HG02973 (cell line): ENCODE data around the gene ARMC3.
A peak's percentile ranks its signal among the peaks of the same experiment; 100 is the strongest.
"Not testable (repeated sequence)": the region's sequence is repeated elsewhere in the genome, so short reads cannot be mapped to it uniquely, and the experiment has no call there.

ENCODE experiments used
- ATAC-seq: cut with Tn5 transposase; IDR thresholded peaks from one replicate; pipeline ENCODE4 v1.9.1; 2021; ENCODE audit warnings: moderate library complexity; ENCODE audit not compliant: unreplicated experiment

The ARMC3 gene, protein sequence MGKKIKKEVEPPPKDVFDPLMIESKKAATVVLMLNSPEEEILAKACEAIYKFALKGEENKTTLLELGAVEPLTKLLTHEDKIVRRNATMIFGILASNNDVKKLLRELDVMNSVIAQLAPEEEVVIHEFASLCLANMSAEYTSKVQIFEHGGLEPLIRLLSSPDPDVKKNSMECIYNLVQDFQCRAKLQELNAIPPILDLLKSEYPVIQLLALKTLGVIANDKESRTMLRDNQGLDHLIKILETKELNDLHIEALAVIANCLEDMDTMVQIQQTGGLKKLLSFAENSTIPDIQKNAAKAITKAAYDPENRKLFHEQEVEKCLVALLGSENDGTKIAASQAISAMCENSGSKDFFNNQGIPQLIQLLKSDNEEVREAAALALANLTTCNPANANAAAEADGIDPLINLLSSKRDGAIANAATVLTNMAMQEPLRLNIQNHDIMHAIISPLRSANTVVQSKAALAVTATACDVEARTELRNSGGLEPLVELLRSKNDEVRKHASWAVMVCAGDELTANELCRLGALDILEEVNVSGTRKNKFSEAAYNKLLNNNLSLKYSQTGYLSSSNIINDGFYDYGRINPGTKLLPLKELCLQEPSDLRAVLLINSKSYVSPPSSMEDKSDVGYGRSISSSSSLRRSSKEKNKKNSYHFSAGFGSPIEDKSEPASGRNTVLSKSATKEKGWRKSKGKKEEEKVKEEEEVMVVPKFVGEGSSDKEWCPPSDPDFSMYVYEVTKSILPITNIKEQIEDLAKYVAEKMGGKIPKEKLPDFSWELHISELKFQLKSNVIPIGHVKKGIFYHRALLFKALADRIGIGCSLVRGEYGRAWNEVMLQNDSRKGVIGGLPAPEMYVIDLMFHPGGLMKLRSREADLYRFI

DNA sequence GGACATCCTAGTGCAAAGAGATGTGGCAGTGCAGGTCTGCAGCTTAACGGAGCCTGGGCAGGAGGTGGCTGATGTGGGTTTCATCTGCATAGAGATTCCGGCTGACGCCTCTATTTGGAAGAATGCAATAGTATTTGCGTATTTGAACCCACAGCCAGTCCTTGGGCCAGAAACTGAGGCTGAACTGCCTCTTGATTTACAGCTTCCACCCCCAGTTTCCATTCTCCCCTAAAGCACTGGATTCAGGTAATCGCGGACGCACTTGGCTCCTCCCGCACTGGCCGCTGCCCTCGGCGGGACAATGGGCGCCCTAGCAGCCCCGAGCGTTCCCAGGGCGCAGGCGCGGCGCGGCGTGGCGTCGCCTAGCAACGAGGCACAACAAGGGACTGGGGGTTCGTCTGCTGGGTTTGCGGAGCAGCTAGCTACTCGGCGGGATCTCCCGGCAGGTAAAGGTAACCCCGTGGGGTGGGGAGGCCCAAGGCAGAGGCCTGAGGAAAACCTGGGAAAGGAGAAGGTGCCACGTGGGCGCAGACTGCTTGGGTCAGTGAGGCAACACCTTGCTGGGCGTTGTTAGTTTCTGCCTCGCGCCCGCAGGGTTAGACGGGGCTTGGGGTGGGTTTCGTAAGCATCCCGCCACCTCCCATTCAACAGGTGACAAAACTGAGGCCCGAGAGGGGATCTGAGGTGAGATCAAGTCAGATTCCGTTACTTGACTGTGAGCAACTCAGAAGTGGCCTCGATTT is at the start of gene ARMC3:
ARMC3 (plus strand) TSS at position 393 of the 743 bp plus-strand sequence. CDS start 3,944 bp downstream, outside the sequence.
- peak; percentile 91 for ATAC-seq

DNA sequence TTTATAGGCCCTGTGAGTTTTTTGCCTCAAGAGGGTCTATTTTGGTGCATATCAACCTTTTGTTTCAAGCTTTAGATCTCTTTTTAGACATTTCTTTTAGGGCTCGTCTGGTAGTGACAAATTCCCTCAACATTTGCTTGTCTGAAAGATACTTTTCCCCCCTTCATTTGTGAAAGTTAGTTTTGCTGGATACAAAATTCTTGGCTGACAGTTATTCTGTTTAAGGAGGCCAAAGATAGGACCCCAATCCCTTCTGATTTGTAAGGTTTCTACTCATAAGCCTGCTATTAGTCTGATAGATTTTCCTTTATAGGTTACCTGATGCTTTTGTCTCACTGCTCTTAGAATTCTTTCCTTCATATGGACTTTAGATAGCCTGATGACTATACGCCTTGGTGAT is 36.1 kb upstream of the ARMC3 start:
- no peak for ATAC-seq

DNA sequence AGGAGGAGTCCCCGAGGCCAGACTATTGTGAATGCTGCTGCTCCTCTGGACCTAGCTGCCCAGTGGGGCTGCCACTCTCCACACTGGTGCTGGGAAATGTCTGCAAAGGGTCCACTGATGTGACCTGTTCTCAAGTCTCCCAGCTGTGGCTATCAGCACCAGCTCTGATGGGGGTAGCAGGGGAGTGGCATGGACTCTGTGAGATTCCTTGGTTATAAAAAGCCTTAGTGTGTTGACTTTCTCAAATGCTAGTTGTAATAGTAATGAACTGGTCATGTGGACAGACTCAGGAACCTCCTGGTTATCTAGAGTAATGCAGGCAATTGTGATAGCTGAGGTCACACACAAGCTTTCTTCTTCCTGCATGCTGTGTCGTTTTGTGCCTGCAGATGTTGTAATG is 34.1 kb upstream of the ARMC3 start:
- no peak for ATAC-seq

DNA sequence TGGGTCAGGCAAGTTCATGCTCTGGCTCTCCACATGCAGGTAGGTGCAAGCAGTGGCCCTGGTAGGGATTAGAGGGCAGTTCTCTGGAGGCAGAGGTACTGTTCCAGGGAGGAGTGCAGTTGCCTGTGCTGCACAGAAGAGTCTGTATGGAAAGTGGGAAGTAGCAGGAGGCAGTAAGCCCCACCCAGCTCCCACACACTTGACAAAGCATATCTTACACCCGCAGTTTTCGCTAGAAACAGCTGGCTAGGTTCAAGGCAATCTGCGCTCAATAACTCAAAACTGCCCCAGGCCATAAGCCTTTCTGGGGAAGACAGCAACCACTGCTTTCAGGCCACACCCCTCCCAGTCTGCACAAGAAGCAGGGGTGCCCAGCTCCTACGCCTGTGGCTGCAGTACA is 33.1 kb upstream of the ARMC3 start:
- ATAC-seq, result no peak

DNA sequence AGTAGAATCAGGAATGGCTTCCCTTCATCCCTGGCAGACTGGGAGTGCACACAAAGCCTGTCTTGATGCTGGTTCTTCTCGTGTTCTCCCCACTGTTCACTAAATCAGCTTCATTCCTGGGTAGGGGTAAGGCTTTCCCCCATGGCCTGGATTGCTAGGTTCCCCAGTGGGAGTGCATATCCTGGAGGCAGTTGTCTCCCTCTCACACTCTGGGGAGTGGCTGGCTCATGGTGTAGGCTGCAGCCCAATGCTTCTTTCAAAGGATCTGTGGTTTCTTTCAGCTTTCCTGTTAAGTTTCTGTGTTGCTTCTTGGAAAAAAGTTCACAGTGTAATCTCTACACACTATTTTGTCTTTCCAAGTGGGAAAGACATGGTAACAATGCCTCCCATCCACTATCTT is 32.6 kb upstream of the ARMC3 start:
- ATAC-seq, result no peak

DNA sequence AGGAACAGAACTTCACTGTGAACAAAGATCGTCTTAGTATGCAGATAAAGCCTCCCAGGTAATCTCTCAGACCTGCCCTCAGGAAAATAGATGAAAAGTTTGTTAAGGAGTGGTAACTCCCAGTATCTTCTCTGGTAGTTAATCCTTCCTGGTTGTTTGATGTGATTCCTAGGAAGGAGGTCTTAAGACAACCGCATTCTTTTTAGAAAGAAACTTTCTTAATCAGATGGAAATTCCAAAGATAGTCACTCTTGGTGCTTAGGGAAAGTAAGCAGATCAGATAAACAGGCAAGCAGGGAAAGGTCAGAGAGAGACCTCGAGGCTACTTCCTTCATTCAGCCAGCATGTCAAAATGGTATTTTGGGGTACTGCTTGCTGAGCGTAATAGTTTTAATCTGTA is 30.5 kb upstream of the ARMC3 start:
- ATAC-seq, result no peak

DNA sequence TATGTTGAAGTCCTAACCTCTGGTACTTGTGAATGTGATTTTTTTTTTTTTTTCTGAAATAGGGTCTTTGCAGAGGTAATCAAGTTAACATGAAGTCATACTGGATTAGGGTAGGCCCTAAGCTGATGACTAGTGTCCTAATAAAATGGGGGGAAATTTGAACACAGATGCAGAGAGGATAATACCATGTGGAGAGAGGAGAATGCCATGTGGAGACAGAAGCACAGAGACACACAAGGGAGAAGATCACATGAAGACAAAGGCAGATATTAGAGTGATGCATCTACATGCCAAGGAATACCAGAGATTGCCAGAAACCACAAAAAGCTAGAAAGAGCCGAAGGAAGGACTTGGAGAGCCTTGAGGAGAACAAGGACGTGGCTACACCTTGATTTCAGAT is 28.5 kb upstream of the ARMC3 start:
- no peak for ATAC-seq

DNA sequence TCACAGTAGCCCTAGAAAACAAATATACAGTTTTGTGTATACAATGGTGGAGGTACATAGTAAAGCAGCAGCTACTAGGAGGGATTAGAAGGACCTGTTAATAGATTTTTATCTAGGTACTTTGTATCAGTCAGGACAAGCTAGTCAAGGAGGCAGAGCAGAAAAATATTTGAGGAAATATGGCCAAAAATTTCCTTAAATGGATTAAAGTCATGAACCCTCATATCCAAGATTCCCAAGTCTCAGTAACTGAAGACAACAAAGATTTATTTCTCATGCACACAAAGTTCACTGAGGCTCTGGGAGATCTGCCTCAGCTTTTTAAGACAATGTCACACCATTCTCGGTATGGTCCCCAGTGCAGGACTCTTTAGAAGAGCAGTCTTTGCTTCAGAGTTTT is 28.1 kb upstream of the ARMC3 start:
- no peak for ATAC-seq

DNA sequence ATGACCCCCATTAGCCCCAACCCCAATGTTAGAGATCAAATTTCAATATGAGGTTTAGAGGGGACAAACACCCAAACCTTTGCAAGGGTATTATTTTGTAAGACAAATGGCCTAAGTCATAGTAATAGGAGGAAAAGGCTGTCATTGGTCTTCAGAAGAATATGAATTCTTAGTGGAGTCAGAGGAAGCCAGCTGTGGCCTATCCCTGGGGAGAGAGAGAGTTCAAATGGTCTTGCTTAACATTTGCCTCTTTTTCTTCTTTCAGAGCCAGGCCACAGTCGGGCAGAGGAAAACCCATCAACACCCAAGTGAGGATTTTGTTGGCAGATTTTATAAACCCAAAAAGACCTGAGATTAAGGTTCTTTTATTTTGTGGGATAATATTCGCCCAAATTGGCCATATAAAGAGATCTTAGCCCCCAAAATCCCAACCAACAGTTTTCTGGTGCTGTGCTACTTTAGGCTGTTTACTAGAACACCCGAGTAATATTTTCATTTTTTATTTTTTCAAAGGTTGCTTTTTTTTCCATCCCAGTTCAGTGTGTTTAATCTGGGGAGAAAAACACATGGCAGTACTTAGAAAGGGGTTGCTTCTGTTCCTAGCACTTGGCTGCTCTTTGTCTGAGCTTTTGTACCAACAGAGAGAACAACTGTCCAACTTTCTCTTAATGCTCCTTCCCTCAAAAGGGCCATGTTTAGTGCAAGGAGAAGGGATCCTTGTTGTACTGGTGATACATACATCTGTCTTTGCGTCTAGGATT is 26.8 kb upstream of the ARMC3 start:
- ATAC-seq, result no peak

DNA sequence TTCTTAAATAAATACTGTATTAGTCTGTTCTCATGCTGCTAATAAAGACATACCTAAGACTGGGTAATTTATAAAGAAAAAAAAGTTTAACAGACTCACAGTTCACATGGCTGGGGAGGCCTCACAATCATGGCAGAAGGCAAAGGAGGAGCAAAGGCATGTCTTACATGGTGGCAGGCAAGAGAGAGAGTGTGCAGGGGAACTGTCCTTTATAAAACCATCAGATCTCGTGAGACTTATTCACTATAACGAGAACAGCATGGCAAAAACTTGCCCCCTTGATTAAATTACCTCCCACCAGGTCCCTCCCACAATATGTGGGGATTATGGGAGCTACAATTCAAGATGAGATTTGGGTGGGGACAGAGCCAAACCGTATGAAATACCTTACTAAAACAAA is 25.7 kb upstream of the ARMC3 start:
- ATAC-seq, result not testable (repeated sequence)

DNA sequence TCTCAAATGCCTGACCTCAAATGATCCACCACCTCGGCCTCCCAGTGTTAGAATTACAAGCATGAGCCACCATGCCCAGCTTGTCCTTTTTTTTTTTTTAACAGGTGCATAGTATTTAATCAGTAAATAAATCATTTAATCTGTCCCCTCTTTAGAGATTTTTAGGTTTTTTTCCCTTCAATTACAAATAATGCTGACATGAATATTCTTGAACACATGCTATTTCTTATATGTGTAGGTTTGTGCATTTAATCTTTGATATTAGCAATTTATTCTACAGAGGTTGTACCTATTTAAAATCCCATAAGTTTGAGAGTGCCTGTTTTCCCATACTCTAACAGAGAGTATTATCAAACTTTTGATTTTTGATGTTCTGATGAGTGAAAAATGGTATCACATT is 24.2 kb upstream of the ARMC3 start:
- ATAC-seq, result no peak

DNA sequence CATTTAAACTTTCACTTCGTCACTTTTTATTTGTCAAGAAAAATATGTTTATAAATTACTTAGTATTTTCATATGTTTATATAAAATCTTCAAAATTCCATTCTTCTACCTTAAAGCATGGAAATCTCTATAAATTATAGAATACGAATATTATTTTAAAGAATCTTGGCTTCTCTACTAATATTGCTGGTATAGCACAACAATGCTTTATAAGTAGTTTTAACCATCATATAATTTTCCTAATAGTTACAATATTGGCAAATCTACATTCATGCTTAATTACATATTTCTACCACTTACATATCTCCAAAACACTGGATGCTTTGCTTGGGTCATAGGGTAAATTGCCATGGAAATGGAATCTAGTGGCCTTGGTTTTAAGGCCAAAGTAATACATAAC is 21.1 kb upstream of the ARMC3 start:
- no peak for ATAC-seq

DNA sequence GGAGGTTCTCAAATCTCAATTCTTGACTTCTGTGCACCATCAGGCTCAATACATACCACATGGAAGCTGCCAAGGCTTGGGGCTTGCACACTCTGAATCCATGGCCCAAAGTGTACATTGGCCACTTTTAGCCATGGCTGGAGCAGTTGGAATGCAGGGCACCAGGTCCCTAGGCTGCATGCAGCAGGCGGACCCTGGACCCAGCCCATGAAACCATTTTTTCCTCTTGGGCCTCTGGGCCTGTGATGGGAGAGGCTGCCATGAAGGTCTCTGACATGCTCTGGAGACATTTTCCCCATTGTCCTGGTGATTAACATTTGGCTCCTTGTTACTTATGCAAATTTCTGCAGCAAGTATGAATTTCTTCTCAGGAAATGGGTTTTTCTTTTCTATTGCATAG is 19.0 kb upstream of the ARMC3 start:
- no peak for ATAC-seq

DNA sequence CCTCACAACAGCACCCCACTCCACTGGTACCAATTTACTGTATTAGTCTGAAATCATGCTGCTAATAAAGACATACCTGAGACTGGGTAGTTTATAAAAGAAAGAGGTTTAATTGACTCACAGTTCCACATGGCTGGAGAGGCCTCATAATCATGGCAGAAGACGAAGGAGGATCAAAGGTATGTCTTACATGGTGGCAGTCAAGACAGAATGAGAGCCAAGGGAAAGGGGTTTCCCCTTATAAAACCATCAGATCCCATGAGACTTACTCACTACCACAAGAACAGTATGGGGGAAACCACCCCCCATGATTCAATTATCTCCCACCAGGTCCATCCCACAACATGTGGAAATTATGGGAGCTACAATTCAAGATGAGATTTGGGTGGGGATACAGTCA is 18.2 kb upstream of the ARMC3 start:
- not testable (repeated sequence) for ATAC-seq

DNA sequence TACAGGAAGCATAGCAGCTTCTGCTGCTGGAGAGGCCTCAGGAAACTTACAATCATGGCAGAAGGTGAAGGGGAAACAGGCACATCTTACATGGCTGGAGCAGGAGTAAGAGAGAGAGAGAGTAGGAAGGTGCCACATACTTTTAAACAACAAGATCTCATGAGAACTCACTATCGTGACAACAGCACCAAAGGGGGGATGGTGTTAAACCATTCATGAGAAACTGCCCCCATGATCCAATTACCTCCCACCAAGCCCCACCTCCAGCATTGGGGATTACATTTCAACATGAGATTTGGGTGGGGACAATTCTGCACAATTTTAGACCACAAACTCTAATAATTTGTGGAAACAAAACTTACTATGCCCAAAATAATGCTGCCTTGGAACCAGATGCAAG is 16.8 kb upstream of the ARMC3 start:
- no peak for ATAC-seq

DNA sequence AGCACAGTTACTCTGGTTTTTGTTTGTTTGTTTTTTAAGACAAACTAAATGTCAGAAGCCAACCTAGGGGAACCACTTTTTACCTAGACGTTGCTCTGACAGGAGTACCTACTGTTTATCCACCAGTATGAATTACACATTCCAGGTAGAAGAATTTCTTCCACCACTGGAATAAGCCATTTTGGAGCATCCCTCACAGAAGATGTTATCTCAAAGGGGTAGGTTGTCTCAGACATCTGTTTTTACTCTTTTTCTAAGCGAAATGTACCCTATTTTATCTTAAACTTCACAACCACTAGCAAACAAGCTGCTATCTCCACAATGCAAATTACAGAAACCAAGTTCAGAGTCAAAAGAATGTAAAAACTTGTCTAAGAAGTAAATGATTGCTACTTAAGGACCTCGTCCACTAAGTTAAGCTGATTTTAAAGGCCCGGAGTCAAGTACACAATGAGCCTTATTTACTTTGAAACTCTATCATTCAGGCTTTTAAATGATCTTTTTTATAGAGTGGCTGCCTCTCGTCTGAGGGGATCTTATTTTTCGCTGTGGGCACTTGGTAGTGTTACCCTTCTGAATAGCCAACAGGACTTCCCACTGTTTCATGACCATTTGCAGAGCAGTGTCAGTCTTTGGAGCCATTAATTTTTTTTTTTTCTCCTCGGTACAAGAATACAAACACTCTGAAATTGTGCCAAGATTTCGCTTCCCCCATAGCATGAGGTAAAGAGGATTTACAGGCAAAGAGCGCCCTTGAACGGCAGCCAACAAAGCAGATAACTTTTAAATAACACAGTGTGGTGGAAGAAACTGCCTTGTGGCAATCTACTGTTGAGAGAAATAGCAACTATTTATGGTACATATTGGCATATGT is 15.7 kb upstream of the ARMC3 start:
- ATAC-seq, result no peak

DNA sequence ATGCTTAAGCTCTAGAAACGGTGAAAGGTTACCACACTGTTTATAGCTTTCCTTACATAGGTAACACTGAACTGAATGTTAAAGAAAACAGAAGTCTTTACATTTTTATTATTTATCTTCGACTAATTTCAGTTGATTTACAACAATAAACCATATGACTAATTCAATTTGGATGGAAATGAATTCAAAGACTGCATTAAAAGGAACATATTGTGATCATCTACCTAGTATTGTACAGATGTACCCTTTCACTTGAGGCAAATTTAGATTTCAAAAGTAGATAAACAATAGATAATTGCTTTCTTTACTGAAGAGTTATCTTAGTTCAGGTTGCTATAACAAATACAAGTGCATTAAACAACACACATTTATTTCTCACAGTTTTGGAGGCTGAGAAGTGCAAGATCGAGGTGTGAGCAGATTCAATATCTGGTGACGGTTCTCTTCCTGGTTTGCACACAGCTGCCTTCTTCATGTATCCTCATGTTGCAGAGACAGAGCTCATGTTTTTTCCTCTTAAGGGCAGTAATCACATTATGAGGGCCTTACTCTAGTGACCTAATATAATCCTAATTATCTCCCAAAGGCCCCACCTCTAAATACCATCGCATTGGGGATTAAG is 15.0 kb upstream of the ARMC3 start:
- ATAC-seq, result no peak

DNA sequence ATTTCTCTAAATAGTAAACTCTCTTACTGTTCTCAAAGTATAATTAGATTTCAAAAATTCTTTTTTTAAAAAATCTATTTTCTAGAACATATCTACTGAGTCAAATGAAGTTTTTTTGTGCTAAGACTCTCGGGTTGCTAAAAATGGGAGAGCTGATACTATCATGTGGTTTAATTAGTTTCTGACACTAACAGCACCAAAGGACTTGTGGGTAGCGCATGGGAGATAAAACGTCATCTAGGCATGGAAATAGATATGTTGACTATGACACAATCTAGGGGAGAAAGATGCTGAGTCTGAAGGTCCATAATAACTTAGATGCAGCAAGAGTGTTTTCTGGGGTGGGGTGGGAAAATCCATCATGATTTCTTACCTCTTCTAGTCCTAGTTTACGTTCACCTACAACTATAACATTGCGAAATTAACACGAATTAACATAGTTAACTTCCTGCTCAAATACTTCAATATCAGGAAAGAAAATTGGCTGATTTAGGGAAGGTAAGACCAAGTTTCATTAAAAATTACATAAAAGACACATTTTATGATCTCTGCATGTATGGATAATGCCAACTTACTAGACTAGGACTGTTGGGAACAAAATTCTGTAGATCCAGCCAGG is 14.3 kb upstream of the ARMC3 start:
- no peak for ATAC-seq

DNA sequence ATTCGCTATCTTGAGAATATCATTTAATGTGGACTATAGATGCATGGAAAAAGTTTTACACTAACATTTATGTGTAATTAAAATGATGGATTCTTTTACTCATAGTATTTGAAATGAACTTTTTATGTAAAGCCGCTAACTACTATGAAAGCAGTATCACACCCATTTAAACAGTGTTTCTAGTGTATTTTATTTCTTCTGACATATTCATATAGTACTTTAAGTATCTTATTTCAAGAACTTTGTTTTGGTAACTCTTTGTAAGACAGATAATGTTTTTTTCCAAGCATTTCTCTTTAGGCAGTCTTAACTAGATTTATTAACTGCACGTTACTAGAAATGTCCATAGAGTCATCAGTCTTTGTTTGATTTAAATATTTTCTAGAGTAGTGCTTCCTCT is 12.5 kb upstream of the ARMC3 start:
- ATAC-seq, result no peak
